SK-N-MC (cell line): Measurements from ENCODE around the gene CAPS.

ENCODE experiments used
- EZH2 ChIP-seq: fragments of 200-600 bp; sonication (generic); IDR thresholded peaks from one replicate; pipeline ENCODE4 v1.6.1; 2017; ENCODE audit warnings: antibody characterized with exemption
- POLR2AphosphoS5 ChIP-seq: IDR thresholded peaks from 2 replicates; pipeline ENCODE4 v1.6.1; 2012; ENCODE audit warnings: mild to moderate bottlenecking, low read depth, low read length, borderline replicate concordance

GRCh38 chr19:5894704-5895349 is 19.2 kb upstream of the CAPS start:
- TF ChIP-seq POLR2AphosphoS5 (no peak), EZH2 (no peak)
